Central memory CD8-positive, alpha-beta T cell (primary cell): ENCODE results near the gene GRID1.

Experiments
- ATAC-seq: fragments of 150-1000 bp; cut with Tn5 transposase; replicated peaks from 2 replicates; pipeline ENCODE4 v1.10.0; 2022; ENCODE audit warnings: mild to moderate bottlenecking, moderate FRiP score, moderate number of reproducible peaks; ENCODE audit not compliant: poor library complexity, severe bottlenecking; ENCODE audit errors: extremely low read depth
- DNase-seq, 2 donors: peaks; one replicate each; pipeline ENCODE4 v3.0.0; 2021; ENCODE audit warnings: low spot score in 2 of 2
- H3K27ac Mint-ChIP-seq: one replicate; pipeline ENCODE4 v1.8.0; 2022; ENCODE audit warnings: low read depth, mild to moderate bottlenecking, moderate library complexity, mixed read lengths
- H3K27me3 Mint-ChIP-seq: one replicate; pipeline ENCODE4 v1.8.0; 2022; ENCODE audit warnings: mixed read lengths
- H3K36me3 Mint-ChIP-seq: one replicate; pipeline ENCODE4 v1.8.0; 2022; ENCODE audit warnings: mild to moderate bottlenecking, moderate library complexity, mixed read lengths; ENCODE audit not compliant: insufficient read depth
- H3K4me1 Mint-ChIP-seq: one replicate; pipeline ENCODE4 v1.8.0; 2022; ENCODE audit warnings: mixed read lengths
- H3K4me3 Mint-ChIP-seq: one replicate; pipeline ENCODE4 v1.8.0; 2022; ENCODE audit warnings: mild to moderate bottlenecking, moderate library complexity, mixed read lengths
- H3K9me3 Mint-ChIP-seq: one replicate; pipeline ENCODE4 v1.8.0; 2022; ENCODE audit warnings: mixed read lengths

The GRID1 gene

GRCh38 chr10:86261941-86262687, 104.5 kb downstream of the GRID1 start:
- Mint-ChIP-seq H3K4me3 (no peak overlapping the region), H3K9me3 (no peaks in the 10 kb centered on the region), H3K4me1 (no peaks in the 10 kb centered on the region), H3K27ac (no peak overlapping the region), H3K27me3 (peaks cover 45% of the 10 kb centered on the region), H3K36me3 (peaks cover 2% of the 10 kb centered on the region)
- ATAC-seq (no peak), DNase-seq (no peak)

- Mint-ChIP-seq H3K27ac (no peak overlapping the region), H3K9me3 (no peaks in the 10 kb centered on the region), H3K4me3 (no peak overlapping the region), H3K4me1 (no peaks in the 10 kb centered on the region), H3K36me3 (peaks cover 2% of the 10 kb centered on the region), H3K27me3 (peaks cover 39% of the 10 kb centered on the region)
- no peak for ATAC-seq
- DNase-seq: no peak
These were observed 105.1 kb downstream of the GRID1 start for GRCh38 chr10:86261470-86261869.

GRCh38 chr10:86260564-86260963, 106.0 kb downstream of the GRID1 start:
- ATAC-seq: no peak
- peaks cover 39% of the 10 kb centered on the region for H3K27me3 Mint-ChIP-seq
- H3K36me3 Mint-ChIP-seq: peaks cover 2% of the 10 kb centered on the region
- H3K9me3 Mint-ChIP-seq: no peaks in the 10 kb centered on the region
- no peak overlapping the region for H3K4me3 Mint-ChIP-seq
- H3K4me1 Mint-ChIP-seq: no peaks in the 10 kb centered on the region
- no peak overlapping the region for H3K27ac Mint-ChIP-seq
- no peak for DNase-seq

GRCh38 chr10:86259901-86260562, 106.6 kb downstream of the GRID1 start:
- Mint-ChIP-seq H3K4me3 (no peak overlapping the region), H3K4me1 (no peaks in the 10 kb centered on the region), H3K9me3 (no peaks in the 10 kb centered on the region), H3K36me3 (peaks cover 2% of the 10 kb centered on the region), H3K27ac (no peak overlapping the region), H3K27me3 (peaks cover 36% of the 10 kb centered on the region)
- no peak for ATAC-seq
- no peak for DNase-seq

GRCh38 chr10:86258941-86259340, 107.7 kb downstream of the GRID1 start:
- Mint-ChIP-seq H3K4me1 (no peaks in the 10 kb centered on the region), H3K36me3 (peaks cover 2% of the 10 kb centered on the region), H3K27ac (no peak overlapping the region), H3K9me3 (no peaks in the 10 kb centered on the region), H3K4me3 (no peak overlapping the region), H3K27me3 (peaks cover 25% of the 10 kb centered on the region)
- DNase-seq (no peak), ATAC-seq (no peak)

- no peaks in the 10 kb centered on the region for H3K9me3 Mint-ChIP-seq
- no peaks in the 10 kb centered on the region for H3K4me1 Mint-ChIP-seq
- ATAC-seq (no peak), DNase-seq (no peak)
- H3K4me3 Mint-ChIP-seq: no peak overlapping the region
- no peak overlapping the region for H3K27ac Mint-ChIP-seq
- H3K36me3 Mint-ChIP-seq: peaks cover 2% of the 10 kb centered on the region
- H3K27me3 Mint-ChIP-seq: peaks cover 22% of the 10 kb centered on the region
These were observed 108.1 kb downstream of the GRID1 start for GRCh38 chr10:86258499-86258898.

- Mint-ChIP-seq H3K4me1 (no peaks in the 10 kb centered on the region), H3K36me3 (peaks cover 2% of the 10 kb centered on the region), H3K4me3 (no peak overlapping the region), H3K9me3 (no peaks in the 10 kb centered on the region), H3K27me3 (peaks cover 22% of the 10 kb centered on the region), H3K27ac (no peak overlapping the region)
- DNase-seq: no peak
- ATAC-seq: no peak
These were observed 108.9 kb downstream of the GRID1 start for GRCh38 chr10:86257683-86258082.

- Mint-ChIP-seq H3K4me1 (no peaks in the 10 kb centered on the region), H3K36me3 (peaks cover 2% of the 10 kb centered on the region), H3K4me3 (no peak overlapping the region), H3K9me3 (no peaks in the 10 kb centered on the region), H3K27me3 (peaks cover 22% of the 10 kb centered on the region), H3K27ac (no peak overlapping the region)
- DNase-seq (no peak), ATAC-seq (no peak)
These were observed 109.8 kb downstream of the GRID1 start for GRCh38 chr10:86256690-86257315.

- H3K4me1 Mint-ChIP-seq: no peaks in the 10 kb centered on the region
- H3K4me3 Mint-ChIP-seq: no peak overlapping the region
- H3K27me3 Mint-ChIP-seq: peaks cover 20% of the 10 kb centered on the region
- no peak for ATAC-seq
- H3K9me3 Mint-ChIP-seq: no peaks in the 10 kb centered on the region
- no peak overlapping the region for H3K27ac Mint-ChIP-seq
- DNase-seq: no peak
- peaks cover 2% of the 10 kb centered on the region for H3K36me3 Mint-ChIP-seq
These were observed 111.0 kb downstream of the GRID1 start for GRCh38 chr10:86255405-86256251.

GRCh38 chr10:86254526-86255174, 111.9 kb downstream of the GRID1 start:
- Mint-ChIP-seq H3K9me3 (peaks cover 4% of the 10 kb centered on the region), H3K4me1 (no peaks in the 10 kb centered on the region), H3K27me3 (peaks cover 12% of the 10 kb centered on the region), H3K36me3 (peaks cover 2% of the 10 kb centered on the region), H3K4me3 (no peak overlapping the region), H3K27ac (no peak overlapping the region)
- no peak for ATAC-seq
- DNase-seq: no peak

- DNase-seq (no peak), ATAC-seq (no peak)
- Mint-ChIP-seq H3K9me3 (peaks cover 6% of the 10 kb centered on the region), H3K36me3 (no peaks in the 10 kb centered on the region), H3K4me3 (no peak overlapping the region), H3K27ac (no peak overlapping the region), H3K27me3 (peaks cover 12% of the 10 kb centered on the region), H3K4me1 (no peaks in the 10 kb centered on the region)
These were observed 112.5 kb downstream of the GRID1 start for GRCh38 chr10:86254081-86254480.
